Measurements from ENCODE around the gene TEX14. TPM values are rescaled to one million over a fixed set of nuclear protein-coding genes. Genes with fewer than 3 reads are reported as not detected.
A peak's percentile ranks its signal among the peaks of the same experiment; 100 is the strongest.
"Not testable (repeated sequence)": the region's sequence is repeated elsewhere in the genome, so short reads cannot be mapped to it uniquely, and the experiment has no call there.

TEX14 gene
- total RNA-seq, 1 experiment from 2014 or later: 0.55 TPM

- no peaks in the 10 kb centered on the region for H4K20me1 ChIP-seq (ENCODE audit: insufficient read depth)
- BruUV-seq (replicated peaks): no TSS peak
- H3K36me3 ChIP-seq (ENCODE audit: low read depth): no peaks in the 10 kb centered on the region
- peaks cover 19% of the 10 kb centered on the region for H3K4me1 ChIP-seq (replicated peaks; ENCODE audit: insufficient read depth)
- no peaks in the 10 kb centered on the region for H3K79me2 ChIP-seq (ENCODE audit: low read depth)
- no peaks in the 10 kb centered on the region for H3K9me2 ChIP-seq (ENCODE audit: insufficient read depth)
- no peaks in the 10 kb centered on the region for H3K27me3 ChIP-seq (ENCODE audit: insufficient read depth, low read depth)
- H3F3A ChIP-seq (ENCODE audit: insufficient read depth, low read depth): peaks cover 18% of the 10 kb centered on the region
- intact Hi-C loops (cut with micrococcal nuclease; ENCODE audit: unreplicated experiment): no loop called here
- DNase-seq: no peak
- H3K9me3 ChIP-seq (ENCODE audit: insufficient read depth, low read depth): no peaks in the 10 kb centered on the region
- H2AFZ ChIP-seq: no peak overlapping the region
- no peak overlapping the region for H3K4me3 ChIP-seq
- no peak for TF ChIP-seq CTCF (conservative IDR thresholded peaks at IDR 0.05)
- no peak for TF ChIP-seq EZH2 (IDR thresholded peaks at IDR 0.05; ENCODE audit: low read depth)
- POLR2A ChIA-PET (ENCODE audit: unreplicated experiment): no interaction called here
- H3K27ac ChIP-seq: no peak overlapping the region
- CTCF ChIA-PET: no interaction called here
- H3K4me2 ChIP-seq: no peak overlapping the region
Measured at GRCh38 chr17:58660621-58661020, 31.2 kb downstream of the TEX14 start.

DNA sequence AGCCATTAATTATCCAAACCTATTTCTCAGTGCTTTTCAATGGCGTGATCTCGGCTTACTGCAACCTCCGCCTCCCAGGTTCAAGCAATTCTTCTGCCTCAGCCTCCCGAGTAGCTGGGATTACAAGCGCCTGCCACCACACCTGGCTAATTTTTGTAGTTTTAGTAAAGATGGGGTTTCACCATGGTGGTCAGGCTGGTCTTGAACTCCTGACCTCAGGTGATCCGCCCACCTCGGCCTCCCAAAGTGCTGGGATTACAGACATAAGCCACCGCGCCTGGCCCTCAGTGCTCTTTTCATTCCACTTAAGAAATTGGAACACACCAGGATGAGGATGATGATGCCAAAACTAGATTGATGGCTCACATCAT is 32.1 kb downstream of the TEX14 start:
- peak overlapping the region; percentile 89; the same call in 1 of the 2 replicates for H3K27ac ChIP-seq
- CTCF ChIA-PET: interaction anchor here (0.7 kb wide), 1 partner anchor 38 kb away, joined by 3 read pairs; no protein-coding TSS in a partner anchor
- H3K4me1 ChIP-seq (replicated peaks; ENCODE audit: insufficient read depth): peaks cover 14% of the 10 kb centered on the region
- H4K20me1 ChIP-seq (ENCODE audit: insufficient read depth); H3K36me3 ChIP-seq (ENCODE audit: low read depth); H3K9me3 ChIP-seq (ENCODE audit: insufficient read depth, low read depth); H3K27me3 ChIP-seq (ENCODE audit: insufficient read depth, low read depth); H3K9me2 ChIP-seq (ENCODE audit: insufficient read depth); DNase-seq; H3K79me2 ChIP-seq (ENCODE audit: low read depth): not testable (repeated sequence)
- H2AFZ ChIP-seq: peak overlapping the region; percentile 83
- peaks cover 18% of the 10 kb centered on the region for H3F3A ChIP-seq (ENCODE audit: insufficient read depth, low read depth)
- peak overlapping the region; percentile 69 for H3K4me2 ChIP-seq
- POLR2A ChIA-PET (ENCODE audit: unreplicated experiment): interaction anchor here (0.6 to 1.7 kb wide), 3 partner anchors 28 to 1029 kb away, joined by 4 to 27 read pairs (median 6); no protein-coding TSS in a partner anchor
- TSS peak; percentile 99 for BruUV-seq (replicated peaks)
- peak overlapping the region; percentile 61 for H3K4me3 ChIP-seq
- intact Hi-C loops (cut with micrococcal nuclease; ENCODE audit: unreplicated experiment): loop anchor here (1.0 to 2.0 kb wide), 5 partner anchors 20 to 141 kb away; partner anchors contain the start of genes RAD51C and TEX14

DNA sequence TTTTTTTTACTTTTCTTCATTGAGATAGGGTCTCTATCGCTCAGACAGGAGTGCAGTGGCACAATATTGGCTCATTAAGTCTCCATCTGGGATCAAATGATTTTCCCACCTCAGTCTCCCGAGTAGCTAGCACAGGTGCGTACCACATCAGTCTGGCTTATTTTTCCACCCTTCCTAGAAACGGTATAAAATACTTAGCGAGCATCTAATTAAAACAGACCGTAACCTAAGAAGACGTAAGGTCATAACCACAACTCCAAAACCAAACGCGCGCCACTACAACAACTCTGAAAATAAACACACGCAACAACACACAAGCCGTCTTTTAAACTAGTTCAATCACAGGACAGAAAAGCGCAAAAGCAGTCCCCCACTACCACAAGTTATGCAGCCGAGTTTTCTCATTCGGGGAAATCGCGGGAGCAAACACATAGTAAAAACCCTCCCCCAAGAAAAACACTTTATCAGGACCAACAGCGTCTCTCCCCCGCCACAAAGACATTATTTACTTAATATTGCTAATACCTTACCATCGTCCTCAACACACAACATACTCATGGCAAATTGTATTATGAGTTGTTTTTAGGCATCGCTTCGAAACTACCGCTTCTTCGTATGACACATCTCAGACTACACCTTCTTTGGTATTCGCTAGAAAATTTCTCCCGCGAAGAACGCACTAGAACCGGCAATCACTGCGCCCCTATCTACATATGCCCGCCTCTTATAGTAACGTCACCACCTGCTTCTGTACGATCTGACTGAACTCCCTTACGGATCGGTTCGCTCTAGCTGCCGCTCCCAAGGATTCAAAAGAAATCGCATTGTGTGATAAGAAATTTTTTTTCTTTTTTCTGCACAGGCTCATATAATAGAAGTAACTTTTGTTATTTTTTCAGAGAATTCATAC is 32.8 kb downstream of the TEX14 start:
- TSS peak; percentile 100 for BruUV-seq (replicated peaks)
- no peaks in the 10 kb centered on the region for H3K9me3 ChIP-seq (ENCODE audit: insufficient read depth, low read depth)
- H4K20me1 ChIP-seq (ENCODE audit: insufficient read depth): no peaks in the 10 kb centered on the region
- TF ChIP-seq EZH2 (IDR thresholded peaks at IDR 0.05; ENCODE audit: low read depth) (no peak), CTCF (conservative IDR thresholded peaks at IDR 0.05) (no peak)
- H2AFZ ChIP-seq: peak overlapping the region; percentile 83
- intact Hi-C loops (cut with micrococcal nuclease; ENCODE audit: unreplicated experiment): loop anchor here (1.0 to 2.0 kb wide), 5 partner anchors 20 to 141 kb away; partner anchors contain the start of genes RAD51C and TEX14
- peak overlapping the region; percentile 69 for H3K4me2 ChIP-seq
- ChIA-PET CTCF (interaction anchor here (0.7 to 1.0 kb wide), 2 partner anchors 33 to 39 kb away, joined by 3 to 4 read pairs; partner anchors contain the start of gene RAD51C), POLR2A (ENCODE audit: unreplicated experiment) (interaction anchor here (0.6 to 1.7 kb wide), 5 partner anchors 25 to 1029 kb away, joined by 3 to 27 read pairs (median 4); no protein-coding TSS in a partner anchor)
- H3F3A ChIP-seq (ENCODE audit: insufficient read depth, low read depth): peaks cover 18% of the 10 kb centered on the region
- H3K4me1 ChIP-seq (replicated peaks; ENCODE audit: insufficient read depth): peaks cover 14% of the 10 kb centered on the region
- no peaks in the 10 kb centered on the region for H3K79me2 ChIP-seq (ENCODE audit: low read depth)
- H3K27ac ChIP-seq: peak overlapping the region; percentile 89
- DNase-seq: peak; percentile 80 to 99
- H3K9me2 ChIP-seq (ENCODE audit: insufficient read depth): no peaks in the 10 kb centered on the region
- H3K27me3 ChIP-seq (ENCODE audit: insufficient read depth, low read depth): no peaks in the 10 kb centered on the region
- peak overlapping the region; percentile 61 for H3K4me3 ChIP-seq
- no peaks in the 10 kb centered on the region for H3K36me3 ChIP-seq (ENCODE audit: low read depth)

DNA sequence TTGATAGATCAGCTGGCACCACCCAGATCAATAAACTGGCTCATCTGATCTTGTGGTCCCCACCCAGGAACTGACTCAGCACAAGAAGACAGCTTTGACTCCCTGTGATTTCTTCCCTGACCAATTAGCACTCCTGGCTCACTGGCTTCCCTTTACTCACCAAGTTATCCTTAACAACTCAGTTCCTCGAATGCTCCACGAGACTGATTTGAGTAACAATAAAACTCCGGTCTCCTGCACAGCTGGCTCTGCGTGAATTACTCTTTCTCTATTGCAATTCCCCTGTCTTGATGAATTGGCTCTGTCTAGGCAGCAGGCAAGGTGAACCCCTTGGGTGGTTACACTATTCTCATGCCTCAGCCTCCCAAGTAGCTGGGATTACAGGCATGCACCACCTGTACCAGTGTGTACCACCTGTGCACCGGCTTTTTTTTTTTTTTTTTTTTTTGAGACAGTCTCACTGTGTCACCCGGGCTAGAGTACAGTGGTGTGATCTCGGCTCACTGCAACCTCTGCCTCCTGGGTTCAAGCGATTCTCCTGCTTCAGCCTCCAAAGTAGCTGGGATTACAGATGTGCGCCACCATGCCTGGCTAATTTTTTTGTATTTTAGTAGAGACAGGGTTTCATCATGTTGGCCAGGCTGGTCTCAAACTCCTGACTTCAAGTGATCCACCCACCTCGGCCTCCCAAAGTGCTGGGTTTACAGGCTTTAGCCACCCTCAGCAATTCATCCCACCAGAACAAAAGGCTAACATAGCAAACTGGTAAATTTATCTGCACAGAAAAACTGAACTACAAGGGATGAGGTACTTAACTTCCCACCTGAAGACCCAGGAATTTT is 33.7 kb downstream of the TEX14 start:
- H3K79me2 ChIP-seq (ENCODE audit: low read depth); H3K36me3 ChIP-seq (ENCODE audit: low read depth); H2AFZ ChIP-seq; BruUV-seq (replicated peaks); DNase-seq; H3K9me2 ChIP-seq (ENCODE audit: insufficient read depth); H3K27me3 ChIP-seq (ENCODE audit: insufficient read depth, low read depth); H3K9me3 ChIP-seq (ENCODE audit: insufficient read depth, low read depth); H4K20me1 ChIP-seq (ENCODE audit: insufficient read depth): not testable (repeated sequence)
- intact Hi-C loops (cut with micrococcal nuclease; ENCODE audit: unreplicated experiment): loop anchor here (2.0 kb wide), 1 partner anchor 35 kb away; the partner anchor contains the start of genes RAD51C and TEX14
- peak overlapping the region; percentile 69 for H3K4me2 ChIP-seq
- ChIA-PET POLR2A (ENCODE audit: unreplicated experiment) (interaction anchor here (0.6 kb wide), 3 partner anchors 26 to 197 kb away, joined by 3 to 8 read pairs (median 4); no protein-coding TSS in a partner anchor), CTCF (interaction anchor here (1.0 kb wide), 1 partner anchor 34 kb away, joined by 4 read pairs; the partner anchor contains the start of gene RAD51C)
- H3K27ac ChIP-seq: peak overlapping the region; percentile 89
- peak overlapping the region; percentile 61; the same call in 1 of the 2 replicates for H3K4me3 ChIP-seq
- peaks cover 14% of the 10 kb centered on the region for H3K4me1 ChIP-seq (replicated peaks; ENCODE audit: insufficient read depth)
- peaks cover 18% of the 10 kb centered on the region for H3F3A ChIP-seq (ENCODE audit: insufficient read depth, low read depth)

Measured in PC-9 (cell line).